Fibroblast of lung (primary cell): Measurements from ENCODE around the gene LYL1.

ENCODE experiments used
- CTCF ChIP-seq, 2 donors: IDR thresholded peaks in 1 of 2; conservative IDR thresholded peaks in 1 of 2; 1 replicate in 1 of 2; 2 replicates in 1 of 2; pipeline ENCODE4 v1.5.1; 2011 to 2012; ENCODE audit warnings: low read length in 2 of 2, control low read depth in 1 of 2, inconsistent platforms in 1 of 2, low read depth in 1 of 2, mild to moderate bottlenecking in 1 of 2
- EZH2 ChIP-seq: IDR thresholded peaks from 2 replicates; pipeline ENCODE4 v1.5.1; 2012; ENCODE audit warnings: low read length, control low read depth, mild to moderate bottlenecking; ENCODE audit errors: missing control alignments

- TF ChIP-seq CTCF (conservative IDR thresholded peaks at IDR 0.05 in 1 of 2, IDR thresholded peaks at IDR 0.05 in 1 of 2; ENCODE audit: low read depth in 1 of 2, low read length in 2 of 2) (no peak), EZH2 (no peak)
These were observed 19.1 kb upstream of the LYL1 start for GRCh38 chr19:13121551-13122274.
